ENCODE data around the gene SUCO. TPM values are rescaled to one million over a fixed set of nuclear protein-coding genes. Genes with fewer than 3 reads are reported as not detected.
A peak's percentile ranks its signal among the peaks of the same experiment; 100 is the strongest.

SUCO gene
- total RNA-seq, 4 donors from 2014 or later: 23.9 to 49.4 (median 34.5) TPM

GRCh38 chr1:172630868-172631267 lies 97.9 kb downstream of the SUCO start:
- no peaks in the 10 kb centered on the region for H3K27me3 ChIP-seq
- no peak for DNase-seq (ENCODE audit: low spot score in 2 of 2)
- H3K27ac ChIP-seq: no peak overlapping the region
- no peaks in the 10 kb centered on the region for H3K36me3 ChIP-seq
- 65% methylated on average over 3 of the region's 3 CpGs for WGBS
- TF ChIP-seq POLR2A (IDR thresholded peaks at IDR 0.05) (no peak), CTCF (IDR thresholded peaks at IDR 0.05) (no peak), EP300 (IDR thresholded peaks at IDR 0.05) (no peak), POLR2AphosphoS5 (IDR thresholded peaks at IDR 0.05) (no peak)
- H3K9me3 ChIP-seq: no peaks in the 10 kb centered on the region
- H3K4me3 ChIP-seq: no peak overlapping the region
- H3K4me1 ChIP-seq: no peaks in the 10 kb centered on the region

GRCh38 chr1:172637522-172637921 lies 104.6 kb downstream of the SUCO start:
- H3K4me1 ChIP-seq: peaks cover 8% of the 10 kb centered on the region
- H3K4me3 ChIP-seq: no peak overlapping the region
- 100% methylated on average over 2 of the region's 2 CpGs for WGBS

GRCh38 chr1:172638249-172638648 lies 105.3 kb downstream of the SUCO start:
- WGBS: 83% methylated on average over 2 of the region's 2 CpGs
- H3K27me3 ChIP-seq: no peaks in the 10 kb centered on the region
- no peak for TF ChIP-seq POLR2AphosphoS5 (IDR thresholded peaks at IDR 0.05)
- TF ChIP-seq CTCF (IDR thresholded peaks at IDR 0.05): no peak
- TF ChIP-seq EP300 (IDR thresholded peaks at IDR 0.05): no peak
- TF ChIP-seq POLR2A (IDR thresholded peaks at IDR 0.05): no peak
- no peak overlapping the region for H3K4me3 ChIP-seq
- H3K36me3 ChIP-seq: no peaks in the 10 kb centered on the region
- DNase-seq (ENCODE audit: low spot score in 2 of 2): no peak
- peaks cover 8% of the 10 kb centered on the region for H3K4me1 ChIP-seq
- H3K9me3 ChIP-seq: no peaks in the 10 kb centered on the region
- H3K27ac ChIP-seq: no peak overlapping the region

More at GRCh38 chr1:172637522-172637921, 104.6 kb downstream of the SUCO start:
- Histone ChIP-seq H3K9me3 (no peaks in the 10 kb centered on the region), H3K27me3 (no peaks in the 10 kb centered on the region), H3K36me3 (no peaks in the 10 kb centered on the region), H3K27ac (no peak overlapping the region)
- no peak for DNase-seq (ENCODE audit: low spot score in 2 of 2)
- no peak for TF ChIP-seq POLR2A (IDR thresholded peaks at IDR 0.05)
- no peak for TF ChIP-seq POLR2AphosphoS5 (IDR thresholded peaks at IDR 0.05)
- no peak for TF ChIP-seq CTCF (IDR thresholded peaks at IDR 0.05)

- DNase-seq (ENCODE audit: low spot score in 2 of 2): no peak
- WGBS: 40% methylated on average over 8 of the region's 9 CpGs
- TF ChIP-seq CTCF (IDR thresholded peaks at IDR 0.05) (no peak), POLR2A (IDR thresholded peaks at IDR 0.05) (no peak), EP300 (IDR thresholded peaks at IDR 0.05) (no peak), POLR2AphosphoS5 (IDR thresholded peaks at IDR 0.05) (no peak)
- Histone ChIP-seq H3K27ac (peak overlapping the region; percentile 17), H3K4me3 (no peak overlapping the region), H3K36me3 (no peaks in the 10 kb centered on the region), H3K9me3 (no peaks in the 10 kb centered on the region), H3K4me1 (peaks cover 8% of the 10 kb centered on the region), H3K27me3 (no peaks in the 10 kb centered on the region)
These were observed 106.2 kb downstream of the SUCO start for GRCh38 chr1:172638885-172639831.

- no peaks in the 10 kb centered on the region for H3K27me3 ChIP-seq
- H3K36me3 ChIP-seq: no peaks in the 10 kb centered on the region
- no peaks in the 10 kb centered on the region for H3K9me3 ChIP-seq
- DNase-seq (ENCODE audit: low spot score in 2 of 2): no peak
- TF ChIP-seq CTCF (IDR thresholded peaks at IDR 0.05) (no peak), POLR2AphosphoS5 (IDR thresholded peaks at IDR 0.05) (no peak), EP300 (IDR thresholded peaks at IDR 0.05) (no peak), POLR2A (IDR thresholded peaks at IDR 0.05) (no peak)
- no peak overlapping the region for H3K27ac ChIP-seq
- no peak overlapping the region for H3K4me3 ChIP-seq
- WGBS: 84% methylated on average over 8 of the region's 8 CpGs
- H3K4me1 ChIP-seq: peaks cover 8% of the 10 kb centered on the region
These were observed 107.2 kb downstream of the SUCO start for GRCh38 chr1:172640111-172640510.
